Measurements from ENCODE around the gene OGT. TPM values are rescaled to one million over a fixed set of nuclear protein-coding genes. Genes with fewer than 3 reads are reported as not detected.
A peak's percentile ranks its signal among the peaks of the same experiment; 100 is the strongest.
"Not testable (repeated sequence)": the region's sequence is repeated elsewhere in the genome, so short reads cannot be mapped to it uniquely, and the experiment has no call there.

OGT gene
- polyA plus RNA-seq, 4 donors: 25.4 to 223 (median 29.4) TPM

DNA sequence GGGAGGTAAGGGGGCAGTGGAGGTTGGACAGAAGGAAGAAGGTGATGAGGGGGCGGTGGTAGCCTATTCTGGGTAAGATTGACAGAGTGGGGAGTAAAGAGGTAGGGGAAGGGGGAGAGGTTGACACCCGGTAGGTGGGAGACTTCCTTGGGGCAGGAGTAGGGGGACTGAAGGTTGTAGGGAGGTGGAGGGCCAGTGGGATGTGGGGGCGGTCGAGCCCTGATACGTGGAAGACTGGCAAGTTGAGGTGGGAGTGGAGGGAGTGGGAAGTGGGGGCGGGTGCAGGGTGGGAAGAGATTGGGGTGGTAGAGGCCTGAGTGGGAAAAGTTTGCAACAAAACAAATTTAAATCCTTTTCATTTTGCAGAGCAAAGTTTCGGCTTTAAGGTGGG is 47.1 kb downstream of the OGT start:
- no peak for FAIRE-seq
- no peak overlapping the region for H3K27ac ChIP-seq (ENCODE audit: low read depth in 1 of 3, low read length in 2 of 3)
- no peaks in the 10 kb centered on the region for H3K27me3 ChIP-seq (ENCODE audit: control insufficient read depth in 3 of 3, insufficient read depth in 3 of 3, low read length in 3 of 3)
- no peak for DNase-seq
- H3K4me3 ChIP-seq (ENCODE audit: low read depth in 1 of 3, low read length in 3 of 3): no peak overlapping the region
- peaks cover 0 to 9% (median 0%) of the 10 kb centered on the region in 3 donors for H3K36me3 ChIP-seq (ENCODE audit: control insufficient read depth in 3 of 3, insufficient read depth in 2 of 3, low read depth in 1 of 3, low read length in 3 of 3)
- H3K9me3 ChIP-seq (ENCODE audit: control insufficient read depth in 2 of 2, insufficient read depth in 1 of 2, low read depth in 1 of 2, low read length in 1 of 2): no peaks in the 10 kb centered on the region
- no peaks in the 10 kb centered on the region for H3K4me1 ChIP-seq (ENCODE audit: control insufficient read depth in 3 of 3, insufficient read depth in 2 of 3, low read depth in 1 of 3, low read length in 2 of 3)
- WGBS, 3 donors: 85 to 92% (median 90%) methylated on average over 6 to 7 of the region's 7 CpGs

GRCh38 chrX:71581210-71581609 is 48.3 kb downstream of the OGT start:
- peaks cover 0 to 6% (median 0%) of the 10 kb centered on the region in 3 donors for H3K36me3 ChIP-seq (ENCODE audit: control insufficient read depth in 3 of 3, insufficient read depth in 2 of 3, low read depth in 1 of 3, low read length in 3 of 3)
- WGBS, 3 donors: 77 to 87% (median 83%) methylated on average over 5 of the region's 5 CpGs
- H3K27ac ChIP-seq (ENCODE audit: low read depth in 1 of 3, low read length in 2 of 3): no peak overlapping the region
- FAIRE-seq (no peak), DNase-seq (no peak)
- H3K9me3 ChIP-seq (ENCODE audit: control insufficient read depth in 2 of 2, insufficient read depth in 1 of 2, low read depth in 1 of 2, low read length in 1 of 2): no peaks in the 10 kb centered on the region
- H3K4me1 ChIP-seq (ENCODE audit: control insufficient read depth in 3 of 3, insufficient read depth in 2 of 3, low read depth in 1 of 3, low read length in 2 of 3): no peaks in the 10 kb centered on the region
- H3K4me3 ChIP-seq (ENCODE audit: low read depth in 1 of 3, low read length in 3 of 3): no peak overlapping the region
- no peaks in the 10 kb centered on the region for H3K27me3 ChIP-seq (ENCODE audit: control insufficient read depth in 3 of 3, insufficient read depth in 3 of 3, low read length in 3 of 3)

DNA sequence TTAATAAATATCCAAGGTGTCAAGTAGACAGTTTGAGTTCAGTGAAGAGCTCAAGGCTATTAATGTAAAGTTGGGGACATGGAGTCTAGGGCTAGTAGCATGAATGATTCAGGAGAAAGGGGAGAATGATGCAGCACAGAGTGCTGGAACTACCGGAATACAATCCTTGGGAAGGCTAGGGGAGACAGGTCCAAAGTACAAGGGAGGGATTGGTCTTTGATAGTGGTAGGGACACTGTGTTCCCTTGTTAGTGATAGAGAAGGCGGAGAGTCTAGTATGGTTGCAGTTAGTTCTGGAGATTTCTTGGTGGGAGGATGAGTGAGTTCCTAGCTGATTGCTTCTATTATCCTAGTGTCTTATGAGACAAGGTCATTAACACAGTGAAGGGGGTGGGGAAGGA is 54.0 kb downstream of the OGT start:
- Histone ChIP-seq H3K4me1 (ENCODE audit: control insufficient read depth in 3 of 3, insufficient read depth in 2 of 3, low read depth in 1 of 3, low read length in 2 of 3) (no peaks in the 10 kb centered on the region), H3K27ac (ENCODE audit: low read depth in 1 of 3, low read length in 2 of 3) (peak overlapping the region in 1 of 3 donors; percentile 34), H3K4me3 (ENCODE audit: low read depth in 1 of 3, low read length in 3 of 3) (no peak overlapping the region), H3K9me3 (ENCODE audit: control insufficient read depth in 2 of 2, insufficient read depth in 1 of 2, low read depth in 1 of 2, low read length in 1 of 2) (no peaks in the 10 kb centered on the region), H3K27me3 (ENCODE audit: control insufficient read depth in 3 of 3, insufficient read depth in 3 of 3, low read length in 3 of 3) (no peaks in the 10 kb centered on the region), H3K36me3 (ENCODE audit: control insufficient read depth in 3 of 3, insufficient read depth in 2 of 3, low read depth in 1 of 3, low read length in 3 of 3) (no peaks in the 10 kb centered on the region)
- FAIRE-seq: no peak
- peak; percentile 60 to 91 for DNase-seq
- 22 to 75% (median 73%) methylated on average over 2 of the region's 2 CpGs for WGBS, 3 donors

DNA sequence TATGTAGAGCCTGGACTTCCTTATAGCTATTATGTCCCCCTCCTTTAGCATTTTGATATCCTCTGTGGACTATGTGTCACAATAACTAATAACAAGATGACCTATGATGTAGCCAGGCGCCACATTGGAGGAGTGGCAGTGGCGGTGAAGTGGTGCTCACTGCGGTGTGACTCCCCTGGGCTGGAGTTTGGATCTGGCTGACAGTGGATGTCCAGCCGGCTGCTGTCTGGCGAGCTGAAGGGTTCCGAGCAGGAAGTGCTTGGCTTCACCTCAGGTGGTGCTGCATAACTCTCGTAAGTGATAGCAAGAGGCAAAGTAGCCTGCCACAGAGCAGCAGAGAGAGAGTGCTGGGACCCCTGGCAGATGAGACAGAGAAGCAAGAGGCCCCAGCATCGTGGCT is 60.3 kb downstream of the OGT start:
- WGBS, 3 donors: 80 to 94% (median 94%) methylated on average over 4 to 7 of the region's 8 CpGs

GRCh38 chrX:71599965-71600364 is 67.1 kb downstream of the OGT start:
- Histone ChIP-seq H3K4me3 (ENCODE audit: low read depth in 1 of 3, low read length in 3 of 3) (no peak overlapping the region), H3K9me3 (ENCODE audit: control insufficient read depth in 2 of 2, insufficient read depth in 1 of 2, low read depth in 1 of 2, low read length in 1 of 2) (no peaks in the 10 kb centered on the region), H3K4me1 (ENCODE audit: control insufficient read depth in 3 of 3, insufficient read depth in 2 of 3, low read depth in 1 of 3, low read length in 2 of 3) (no peaks in the 10 kb centered on the region), H3K27ac (ENCODE audit: low read depth in 1 of 3, low read length in 2 of 3) (no peak overlapping the region), H3K27me3 (ENCODE audit: control insufficient read depth in 3 of 3, insufficient read depth in 3 of 3, low read length in 3 of 3) (no peaks in the 10 kb centered on the region), H3K36me3 (ENCODE audit: control insufficient read depth in 3 of 3, insufficient read depth in 2 of 3, low read depth in 1 of 3, low read length in 3 of 3) (peaks cover 5 to 25% (median 5%) of the 10 kb centered on the region in 3 donors)
- no peak for FAIRE-seq
- 77 to 89% (median 86%) methylated on average over 2 of the region's 2 CpGs for WGBS, 3 donors
- no peak for DNase-seq

More for the DNA sequence above, 60.3 kb downstream of the OGT start:
- H3K27ac ChIP-seq (ENCODE audit: low read depth in 1 of 3, low read length in 2 of 3); H3K4me3 ChIP-seq (ENCODE audit: low read depth in 1 of 3, low read length in 3 of 3); H3K36me3 ChIP-seq (ENCODE audit: control insufficient read depth in 3 of 3, insufficient read depth in 2 of 3, low read depth in 1 of 3, low read length in 3 of 3); H3K27me3 ChIP-seq (ENCODE audit: control insufficient read depth in 3 of 3, insufficient read depth in 3 of 3, low read length in 3 of 3); DNase-seq; H3K4me1 ChIP-seq (ENCODE audit: control insufficient read depth in 3 of 3, insufficient read depth in 2 of 3, low read depth in 1 of 3, low read length in 2 of 3); H3K9me3 ChIP-seq (ENCODE audit: control insufficient read depth in 2 of 2, insufficient read depth in 1 of 2, low read depth in 1 of 2, low read length in 1 of 2); FAIRE-seq: not testable (repeated sequence)

GRCh38 chrX:71603618-71604017 is 70.7 kb downstream of the OGT start:
- Histone ChIP-seq H3K27ac (ENCODE audit: low read depth in 1 of 3, low read length in 2 of 3) (no peak overlapping the region), H3K36me3 (ENCODE audit: control insufficient read depth in 3 of 3, insufficient read depth in 2 of 3, low read depth in 1 of 3, low read length in 3 of 3) (peaks cover 0 to 31% (median 5%) of the 10 kb centered on the region in 3 donors), H3K4me3 (ENCODE audit: low read depth in 1 of 3, low read length in 3 of 3) (no peak overlapping the region), H3K4me1 (ENCODE audit: control insufficient read depth in 3 of 3, insufficient read depth in 2 of 3, low read depth in 1 of 3, low read length in 2 of 3) (no peaks in the 10 kb centered on the region), H3K27me3 (ENCODE audit: control insufficient read depth in 3 of 3, insufficient read depth in 3 of 3, low read length in 3 of 3) (no peaks in the 10 kb centered on the region), H3K9me3 (ENCODE audit: control insufficient read depth in 2 of 2, insufficient read depth in 1 of 2, low read depth in 1 of 2, low read length in 1 of 2) (no peaks in the 10 kb centered on the region)
- FAIRE-seq (no peak), DNase-seq (no peak)
- WGBS, 3 donors: 91 to 95% (median 92%) methylated on average over 33 of the region's 33 CpGs

GRCh38 chrX:71604141-71604540 is 71.2 kb downstream of the OGT start:
- Histone ChIP-seq H3K9me3 (ENCODE audit: control insufficient read depth in 2 of 2, insufficient read depth in 1 of 2, low read depth in 1 of 2, low read length in 1 of 2) (no peaks in the 10 kb centered on the region), H3K4me1 (ENCODE audit: control insufficient read depth in 3 of 3, insufficient read depth in 2 of 3, low read depth in 1 of 3, low read length in 2 of 3) (no peaks in the 10 kb centered on the region), H3K27me3 (ENCODE audit: control insufficient read depth in 3 of 3, insufficient read depth in 3 of 3, low read length in 3 of 3) (no peaks in the 10 kb centered on the region), H3K4me3 (ENCODE audit: low read depth in 1 of 3, low read length in 3 of 3) (no peak overlapping the region), H3K36me3 (ENCODE audit: control insufficient read depth in 3 of 3, insufficient read depth in 2 of 3, low read depth in 1 of 3, low read length in 3 of 3) (peaks cover 0 to 30% (median 5%) of the 10 kb centered on the region in 3 donors), H3K27ac (ENCODE audit: low read depth in 1 of 3, low read length in 2 of 3) (no peak overlapping the region)
- FAIRE-seq (no peak), DNase-seq (no peak)
- 93 to 97% (median 97%) methylated on average over 10 of the region's 10 CpGs for WGBS, 3 donors

GRCh38 chrX:71604796-71605568 is 72.1 kb downstream of the OGT start:
- DNase-seq (no peak), FAIRE-seq (no peak)
- WGBS, 3 donors: 88 to 95% (median 93%) methylated on average over 8 of the region's 8 CpGs

More at GRCh38 chrX:71604796-71605568, 72.1 kb downstream of the OGT start:
- H3K27me3 ChIP-seq (ENCODE audit: control insufficient read depth in 3 of 3, insufficient read depth in 3 of 3, low read length in 3 of 3): no peaks in the 10 kb centered on the region
- H3K4me1 ChIP-seq (ENCODE audit: control insufficient read depth in 3 of 3, insufficient read depth in 2 of 3, low read depth in 1 of 3, low read length in 2 of 3): no peaks in the 10 kb centered on the region
- no peak overlapping the region for H3K27ac ChIP-seq (ENCODE audit: low read depth in 1 of 3, low read length in 2 of 3)
- no peak overlapping the region for H3K4me3 ChIP-seq (ENCODE audit: low read depth in 1 of 3, low read length in 3 of 3)
- H3K36me3 ChIP-seq (ENCODE audit: control insufficient read depth in 3 of 3, insufficient read depth in 2 of 3, low read depth in 1 of 3, low read length in 3 of 3): peaks cover 0 to 27% (median 5%) of the 10 kb centered on the region in 3 donors
- H3K9me3 ChIP-seq (ENCODE audit: control insufficient read depth in 2 of 2, insufficient read depth in 1 of 2, low read depth in 1 of 2, low read length in 1 of 2): no peaks in the 10 kb centered on the region

All from small intestine (tissue), 7 donors.